Measurements from ENCODE around the gene UBLCP1.

Gene UBLCP1

DNA sequence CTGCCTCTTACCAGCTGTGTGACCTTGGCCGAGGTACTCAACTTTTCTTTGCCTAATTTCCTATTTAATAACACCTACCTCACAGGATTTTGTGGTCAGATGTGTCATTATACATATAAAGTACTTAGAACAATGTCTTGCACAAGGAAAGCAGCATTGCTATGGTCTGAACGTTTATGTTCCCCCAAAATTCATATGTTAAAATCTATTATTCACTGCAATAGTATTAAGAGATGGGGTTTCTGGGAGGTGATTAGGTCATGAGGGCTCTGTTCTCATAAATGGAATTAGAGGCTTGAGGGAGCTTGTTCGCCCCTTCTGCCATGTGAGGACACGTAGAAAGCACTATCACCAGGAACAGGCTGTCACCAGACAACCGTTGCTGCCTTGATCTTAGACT, 42.9 kb upstream of the UBLCP1 start:
- H3K27ac ChIP-seq (replicated peaks), result no peak overlapping the region
- H3K27me3 ChIP-seq (ENCODE audit: insufficient read depth, poor library complexity, severe bottlenecking), result no peaks in the 10 kb centered on the region
- H3K4me3 ChIP-seq (replicated peaks; ENCODE audit: insufficient read depth, low read length), result no peak overlapping the region
- no peak for TF ChIP-seq POLR2AphosphoS5 (IDR thresholded peaks at IDR 0.05; ENCODE audit: low read depth)
- TF ChIP-seq CTCF (IDR thresholded peaks at IDR 0.05; ENCODE audit: insufficient read depth, low read length), result no peak
- TF ChIP-seq, protein P1, sequence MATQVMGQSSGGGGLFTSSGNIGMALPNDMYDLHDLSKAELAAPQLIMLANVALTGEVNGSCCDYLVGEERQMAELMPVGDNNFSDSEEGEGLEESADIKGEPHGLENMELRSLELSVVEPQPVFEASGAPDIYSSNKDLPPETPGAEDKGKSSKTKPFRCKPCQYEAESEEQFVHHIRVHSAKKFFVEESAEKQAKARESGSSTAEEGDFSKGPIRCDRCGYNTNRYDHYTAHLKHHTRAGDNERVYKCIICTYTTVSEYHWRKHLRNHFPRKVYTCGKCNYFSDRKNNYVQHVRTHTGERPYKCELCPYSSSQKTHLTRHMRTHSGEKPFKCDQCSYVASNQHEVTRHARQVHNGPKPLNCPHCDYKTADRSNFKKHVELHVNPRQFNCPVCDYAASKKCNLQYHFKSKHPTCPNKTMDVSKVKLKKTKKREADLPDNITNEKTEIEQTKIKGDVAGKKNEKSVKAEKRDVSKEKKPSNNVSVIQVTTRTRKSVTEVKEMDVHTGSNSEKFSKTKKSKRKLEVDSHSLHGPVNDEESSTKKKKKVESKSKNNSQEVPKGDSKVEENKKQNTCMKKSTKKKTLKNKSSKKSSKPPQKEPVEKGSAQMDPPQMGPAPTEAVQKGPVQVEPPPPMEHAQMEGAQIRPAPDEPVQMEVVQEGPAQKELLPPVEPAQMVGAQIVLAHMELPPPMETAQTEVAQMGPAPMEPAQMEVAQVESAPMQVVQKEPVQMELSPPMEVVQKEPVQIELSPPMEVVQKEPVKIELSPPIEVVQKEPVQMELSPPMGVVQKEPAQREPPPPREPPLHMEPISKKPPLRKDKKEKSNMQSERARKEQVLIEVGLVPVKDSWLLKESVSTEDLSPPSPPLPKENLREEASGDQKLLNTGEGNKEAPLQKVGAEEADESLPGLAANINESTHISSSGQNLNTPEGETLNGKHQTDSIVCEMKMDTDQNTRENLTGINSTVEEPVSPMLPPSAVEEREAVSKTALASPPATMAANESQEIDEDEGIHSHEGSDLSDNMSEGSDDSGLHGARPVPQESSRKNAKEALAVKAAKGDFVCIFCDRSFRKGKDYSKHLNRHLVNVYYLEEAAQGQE (IDR thresholded peaks at IDR 0.05; ENCODE audit: insufficient replicate concordance, low read depth), result no peak
- TF ChIP-seq GABPA (IDR thresholded peaks at IDR 0.05; ENCODE audit: low read depth), result no peak
- TF ChIP-seq SPI1 (IDR thresholded peaks at IDR 0.05; ENCODE audit: borderline replicate concordance, low read depth), result no peak
- DNase-seq (ENCODE audit: low read depth in 1 of 2, low spot score in 1 of 2), result no peak

GRCh38 chr5:159223469-159223868, 39.6 kb upstream of the UBLCP1 start:
- no peak for DNase-seq (ENCODE audit: low read depth in 1 of 2, low spot score in 1 of 2)
- Histone ChIP-seq H3K27me3 (ENCODE audit: insufficient read depth, poor library complexity, severe bottlenecking) (no peaks in the 10 kb centered on the region), H3K4me3 (replicated peaks; ENCODE audit: insufficient read depth, low read length) (no peak overlapping the region), H3K27ac (replicated peaks) (no peak overlapping the region)
- TF ChIP-seq, protein P1 (IDR thresholded peaks at IDR 0.05; ENCODE audit: insufficient replicate concordance, low read depth), result no peak
- no peak for TF ChIP-seq SPI1 (IDR thresholded peaks at IDR 0.05; ENCODE audit: borderline replicate concordance, low read depth)
- no peak for TF ChIP-seq POLR2AphosphoS5 (IDR thresholded peaks at IDR 0.05; ENCODE audit: low read depth)
- no peak for TF ChIP-seq CTCF (IDR thresholded peaks at IDR 0.05; ENCODE audit: insufficient read depth, low read length)
- TF ChIP-seq GABPA (IDR thresholded peaks at IDR 0.05; ENCODE audit: low read depth), result no peak

DNA sequence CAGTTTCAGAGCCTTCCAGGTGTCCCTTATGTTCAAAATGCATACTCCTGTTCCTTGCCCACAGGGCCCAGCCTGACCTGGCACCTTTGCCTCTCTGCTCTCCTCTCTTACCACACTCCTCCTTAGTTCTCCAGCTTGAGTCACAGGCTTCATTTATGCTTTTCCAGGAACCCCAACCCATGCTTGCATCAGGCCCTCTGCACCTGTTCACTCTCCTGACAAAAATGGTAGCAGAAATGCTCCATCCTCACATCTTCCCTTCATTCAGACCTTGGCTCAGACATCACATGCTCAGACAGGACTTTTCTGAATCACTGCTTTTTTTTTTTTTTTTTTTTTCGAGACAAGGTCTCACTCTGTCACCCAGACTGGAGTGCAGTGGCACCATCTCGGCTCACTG, 38.6 kb upstream of the UBLCP1 start:
- TF ChIP-seq, protein P1 (IDR thresholded peaks at IDR 0.05; ENCODE audit: insufficient replicate concordance, low read depth), result no peak
- no peak for TF ChIP-seq POLR2AphosphoS5 (IDR thresholded peaks at IDR 0.05; ENCODE audit: low read depth)
- TF ChIP-seq CTCF (IDR thresholded peaks at IDR 0.05; ENCODE audit: insufficient read depth, low read length), result no peak
- TF ChIP-seq GABPA (IDR thresholded peaks at IDR 0.05; ENCODE audit: low read depth), result no peak
- TF ChIP-seq SPI1 (IDR thresholded peaks at IDR 0.05; ENCODE audit: borderline replicate concordance, low read depth), result no peak
- DNase-seq (ENCODE audit: low read depth in 1 of 2, low spot score in 1 of 2), result no peak
- Histone ChIP-seq H3K27me3 (ENCODE audit: insufficient read depth, poor library complexity, severe bottlenecking) (no peaks in the 10 kb centered on the region), H3K27ac (replicated peaks) (no peak overlapping the region), H3K4me3 (replicated peaks; ENCODE audit: insufficient read depth, low read length) (no peak overlapping the region)
